OCI-LY7 (cell line): Measurements from ENCODE around the gene TRAPPC14. TPM values are rescaled to one million over a fixed set of nuclear protein-coding genes. Genes with fewer than 3 reads are reported as not detected.

Experiments
- BruUV-seq: library from RNA; stranded (reverse); fragments of 400-500 nt; replicated peaks from 2 replicates; lab custom pipeline; 2021; lab: Mats Ljungman, UMichigan
- CTCF ChIA-PET: fragments of 300-600 bp; sonication (Branson Sonifier 250); formaldehyde crosslinking; loops from one replicate; lab custom pipeline; 2022; ENCODE audit warnings: antibody characterized with exemption; ENCODE audit not compliant: unreplicated experiment; lab: Charles Lee
- POLR2A ChIA-PET: fragments of 300-600 bp; sonication (Branson Sonifier 250); formaldehyde crosslinking; loops from one replicate; lab custom pipeline; 2022; ENCODE audit warnings: antibody characterized with exemption; lab: Charles Lee
- DNase-seq: peaks from one replicate; pipeline ENCODE4 v3.0.0-alpha.2; 2015; ENCODE audit warnings: low spot score
- H2AFZ ChIP-seq: fragments of 200-600 bp; sonication (generic), shearing (Covaris generic); 2 replicates; pipeline ENCODE4 v1.6.1; 2014; ENCODE audit warnings: mild to moderate bottlenecking, antibody characterized with exemption, low read length, moderate library complexity
- H3K27ac ChIP-seq: fragments of 200-600 bp; sonication (generic); 2 replicates; pipeline ENCODE4 v1.5.1; 2014; ENCODE audit warnings: mixed run types, low read depth, mild to moderate bottlenecking, moderate library complexity, low read length, inconsistent platforms; ENCODE audit not compliant: poor library complexity, severe bottlenecking
- H3K36me3 ChIP-seq: fragments of 200-600 bp; sonication (generic); 2 replicates; pipeline ENCODE4 v1.6.1; 2014; ENCODE audit warnings: mild to moderate bottlenecking, antibody characterized with exemption, low read length, moderate library complexity, mixed read lengths; ENCODE audit not compliant: insufficient read depth
- H3K4me1 ChIP-seq: fragments of 200-600 bp; sonication (generic); 2 replicates; pipeline ENCODE4 v1.5.1; 2014; ENCODE audit warnings: mild to moderate bottlenecking, low read length; ENCODE audit not compliant: insufficient read depth, poor library complexity, severe bottlenecking
- H3K4me2 ChIP-seq: fragments of 200-600 bp; sonication (generic); 2 replicates; pipeline ENCODE4 v1.6.1; 2014; ENCODE audit warnings: mild to moderate bottlenecking, low read length
- H3K4me3 ChIP-seq: fragments of 200-600 bp; sonication (generic); 2 replicates; pipeline ENCODE4 v1.5.1; 2014; ENCODE audit warnings: mild to moderate bottlenecking, low read depth, low read length; ENCODE audit not compliant: poor library complexity, severe bottlenecking
- H3K79me2 ChIP-seq: fragments of 200-600 bp; sonication (generic); 2 replicates; pipeline ENCODE4 v1.6.1; 2016; ENCODE audit warnings: low read depth, mild to moderate bottlenecking, low read length, moderate library complexity, mixed read lengths; ENCODE audit not compliant: insufficient read depth
- H3K9me2 ChIP-seq: fragments of 200-600 bp; sonication (generic); 2 replicates; pipeline ENCODE4 v1.6.1; 2016; ENCODE audit warnings: mild to moderate bottlenecking, low read length, mixed read lengths; ENCODE audit not compliant: insufficient read depth
- H3K9me3 ChIP-seq: fragments of 200-600 bp; sonication (generic); 2 replicates; pipeline ENCODE4 v1.6.1; 2014; ENCODE audit warnings: mild to moderate bottlenecking, mixed run types, low read length, mixed read lengths
- H4K20me1 ChIP-seq: fragments of 200-600 bp; sonication (generic); 2 replicates; pipeline ENCODE4 v1.6.1; 2014; ENCODE audit warnings: mild to moderate bottlenecking, antibody characterized with exemption, low read length, moderate library complexity, mixed read lengths; ENCODE audit not compliant: insufficient read depth
- EZH2phosphoT487 ChIP-seq: fragments of 200-600 bp; sonication (generic); IDR thresholded peaks from 2 replicates; pipeline ENCODE4 v1.6.1; 2018; ENCODE audit warnings: low read depth, borderline replicate concordance, mild to moderate bottlenecking, mixed run types, antibody characterized with exemption, low read length, moderate library complexity, mixed read lengths
- intact Hi-C: fragments of 100-400 bp; cut with micrococcal nuclease; formaldehyde crosslinking; loops from one replicate; pipeline ENCODE4 v1.10.0; 2022; ENCODE audit not compliant: unreplicated experiment
- total RNA-seq, 2 experiments: library from RNA; depleted of rRNA in 1 of 2; stranded (reverse); fragments of >200 nt in 1 of 2; shearing (Covaris generic) in 1 of 2; gene quantifications; 2 replicates each; pipeline ENCODE4 v1.2.3, GENCODE V29; 2014 to 2022
- TF ChIP-seq, protein P1 (sequence below): fragments of 200-600 bp; sonication (generic); conservative IDR thresholded peaks from 2 replicates; pipeline ENCODE4 v1.5.1; 2014; ENCODE audit warnings: mild to moderate bottlenecking, antibody characterized with exemption, low read length, moderate library complexity, mixed read lengths

TRAPPC14 gene
- total RNA-seq, 2 experiments from 2014 or later: 38.8 to 41.6 TPM

DNA sequence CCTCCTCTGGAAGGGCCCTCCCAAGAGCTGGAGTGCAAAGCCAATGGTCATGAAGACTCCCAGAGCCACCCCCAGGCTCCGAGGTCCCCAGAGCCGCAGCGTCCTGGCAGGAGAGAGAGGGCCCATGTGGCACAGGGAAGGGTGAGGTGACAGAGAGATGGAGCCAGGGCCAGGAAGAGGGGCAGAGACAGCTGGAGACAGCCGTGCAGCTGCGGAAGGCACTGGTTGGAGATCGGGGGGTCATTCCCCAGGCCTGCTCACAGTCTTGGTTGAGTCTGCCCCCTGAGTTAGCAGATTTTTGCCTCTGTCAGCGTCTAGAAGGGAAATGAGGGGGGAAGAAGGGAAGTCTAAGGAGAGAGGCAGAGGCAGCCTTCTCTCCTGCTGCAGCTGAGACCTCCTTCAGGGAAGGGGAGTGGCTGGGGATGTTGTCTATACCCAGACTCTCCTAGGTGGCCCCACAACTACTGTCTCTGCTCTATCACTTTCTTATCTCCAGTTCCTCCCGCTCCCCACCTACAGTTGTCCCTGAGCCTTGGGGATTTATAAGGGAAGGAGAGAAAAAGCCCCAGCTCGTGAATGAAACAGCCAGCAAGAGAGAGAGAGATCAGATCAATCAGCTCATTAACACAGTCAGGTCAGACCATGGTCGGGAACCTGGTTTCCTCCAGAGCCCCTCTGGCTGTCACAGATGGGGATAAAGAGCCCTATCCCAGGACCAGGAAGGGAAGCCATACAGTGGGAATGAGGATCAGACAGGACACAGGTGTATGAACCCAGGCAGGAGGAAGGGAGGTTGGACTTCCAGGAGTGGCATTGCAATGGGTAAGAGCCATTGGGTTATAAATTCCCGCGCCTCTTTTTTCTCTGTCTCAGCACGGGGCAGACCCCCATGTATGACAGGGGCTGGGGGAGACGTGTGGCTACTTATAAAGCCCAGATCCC is 8.7 kb upstream of the TRAPPC14 start:
- intact Hi-C loops: no loop called here
- Histone ChIP-seq H3K36me3 (no peaks in the 10 kb centered on the region), H3K9me3 (no peaks in the 10 kb centered on the region), H3K4me2 (peak overlapping the region; percentile 27; the same call in 1 of the 2 replicates), H3K27ac (no peak overlapping the region), H3K79me2 (no peaks in the 10 kb centered on the region), H3K4me3 (no peak overlapping the region), H3K9me2 (no peaks in the 10 kb centered on the region), H2AFZ (no peak overlapping the region), H3K4me1 (peaks cover 68% of the 10 kb centered on the region), H4K20me1 (no peaks in the 10 kb centered on the region)
- POLR2A ChIA-PET: interaction anchor here (0.5 kb wide), 1 partner anchor 1009 kb away, joined by 3 read pairs; no protein-coding TSS in a partner anchor
- no peak for TF ChIP-seq EZH2phosphoT487
- TF ChIP-seq, protein P1, sequence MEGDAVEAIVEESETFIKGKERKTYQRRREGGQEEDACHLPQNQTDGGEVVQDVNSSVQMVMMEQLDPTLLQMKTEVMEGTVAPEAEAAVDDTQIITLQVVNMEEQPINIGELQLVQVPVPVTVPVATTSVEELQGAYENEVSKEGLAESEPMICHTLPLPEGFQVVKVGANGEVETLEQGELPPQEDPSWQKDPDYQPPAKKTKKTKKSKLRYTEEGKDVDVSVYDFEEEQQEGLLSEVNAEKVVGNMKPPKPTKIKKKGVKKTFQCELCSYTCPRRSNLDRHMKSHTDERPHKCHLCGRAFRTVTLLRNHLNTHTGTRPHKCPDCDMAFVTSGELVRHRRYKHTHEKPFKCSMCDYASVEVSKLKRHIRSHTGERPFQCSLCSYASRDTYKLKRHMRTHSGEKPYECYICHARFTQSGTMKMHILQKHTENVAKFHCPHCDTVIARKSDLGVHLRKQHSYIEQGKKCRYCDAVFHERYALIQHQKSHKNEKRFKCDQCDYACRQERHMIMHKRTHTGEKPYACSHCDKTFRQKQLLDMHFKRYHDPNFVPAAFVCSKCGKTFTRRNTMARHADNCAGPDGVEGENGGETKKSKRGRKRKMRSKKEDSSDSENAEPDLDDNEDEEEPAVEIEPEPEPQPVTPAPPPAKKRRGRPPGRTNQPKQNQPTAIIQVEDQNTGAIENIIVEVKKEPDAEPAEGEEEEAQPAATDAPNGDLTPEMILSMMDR: no peak
- BruUV-seq: no TSS peak
- CTCF ChIA-PET: no interaction called here
- DNase-seq: no peak

DNA sequence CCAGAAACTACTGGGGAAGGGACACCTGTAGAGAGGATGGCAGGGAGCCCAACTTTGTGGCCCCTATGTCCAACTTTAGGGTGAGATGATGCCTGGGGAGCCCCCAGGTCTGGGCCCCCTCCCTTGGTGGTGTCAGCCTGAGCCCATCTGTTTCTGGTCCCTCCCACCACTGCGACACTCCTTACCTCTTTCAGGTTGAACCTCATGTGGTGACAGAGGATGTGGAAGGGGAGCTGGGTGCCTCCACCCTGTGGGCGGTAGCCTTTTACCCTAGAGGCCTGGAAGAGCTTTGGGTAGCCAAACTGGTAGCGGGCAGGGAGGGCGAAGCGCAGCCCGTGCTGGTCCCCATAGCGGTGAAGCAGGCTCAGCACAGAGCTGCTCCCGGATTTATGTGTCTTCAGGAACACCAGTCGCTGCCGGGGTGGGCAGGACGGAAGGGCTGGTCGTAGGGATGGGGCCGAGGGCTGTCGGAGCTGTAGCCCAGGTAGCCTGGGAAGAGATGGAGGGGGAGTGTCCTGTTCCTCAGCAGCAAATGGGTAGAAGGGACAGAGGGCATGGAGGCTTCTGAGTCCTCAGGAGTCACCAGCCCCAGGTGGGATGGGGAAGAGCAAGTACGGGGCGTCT is 7.9 kb upstream of the TRAPPC14 start:
- CTCF ChIA-PET: no interaction called here
- DNase-seq: no peak
- BruUV-seq: no TSS peak
- Histone ChIP-seq H3K4me1 (peaks cover 60% of the 10 kb centered on the region), H3K4me3 (no peak overlapping the region), H3K79me2 (no peaks in the 10 kb centered on the region), H3K4me2 (no peak overlapping the region), H3K27ac (no peak overlapping the region), H3K36me3 (no peaks in the 10 kb centered on the region), H3K9me2 (no peaks in the 10 kb centered on the region), H4K20me1 (no peaks in the 10 kb centered on the region), H2AFZ (no peak overlapping the region), H3K9me3 (no peaks in the 10 kb centered on the region)
- intact Hi-C loops: no loop called here
- POLR2A ChIA-PET: no interaction called here
- no peak for TF ChIP-seq EZH2phosphoT487
- TF ChIP-seq, protein P1: no peak
